GM12801 (cell line): ENCODE measurements around the gene ACSL5.

Experiments used
- TF ChIP-seq, protein P1 (sequence below): IDR thresholded peaks from one replicate; pipeline ENCODE4 v1.5.1; 2011; ENCODE audit warnings: control low read depth; ENCODE audit not compliant: insufficient read length; ENCODE audit errors: extremely low read depth

Gene ACSL5

DNA sequence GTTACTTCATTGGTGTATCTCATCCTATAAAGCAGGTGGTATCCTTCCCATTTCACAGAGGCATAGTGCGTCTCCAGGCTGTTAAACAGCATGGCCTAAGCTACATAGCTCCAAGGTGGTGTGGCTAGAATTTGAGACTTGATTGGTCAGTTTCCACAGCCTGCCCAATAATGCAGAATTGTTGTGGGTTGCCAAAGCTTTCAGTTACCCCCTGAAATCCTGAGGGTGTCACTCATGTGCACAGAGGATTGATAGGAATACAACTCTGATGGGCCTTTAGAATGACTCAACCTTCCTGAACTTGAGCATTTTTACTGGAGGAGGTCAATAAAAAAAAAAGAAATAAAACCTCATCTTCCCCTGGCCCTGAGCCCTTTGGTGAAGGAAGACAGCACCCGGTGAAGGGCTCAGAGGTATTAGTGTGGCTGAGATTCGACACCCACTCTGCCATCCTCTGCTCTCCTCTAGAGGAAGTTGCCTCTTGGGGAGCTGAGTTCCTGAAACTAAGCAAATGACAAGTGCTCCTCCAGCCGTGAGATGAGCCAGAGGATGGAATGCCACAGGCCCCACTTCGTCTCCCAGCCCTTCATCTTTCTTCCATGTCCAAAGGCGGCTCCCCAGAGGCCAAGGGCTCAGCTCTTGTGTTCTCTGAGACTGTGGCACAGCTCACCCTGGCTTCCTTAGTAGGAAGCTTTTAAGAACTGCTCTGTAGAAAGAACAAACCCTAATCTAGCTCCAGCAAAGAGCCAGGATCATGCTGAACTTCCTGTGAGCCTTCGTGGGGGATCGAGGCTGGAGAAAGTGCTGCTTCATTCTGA lies 1.0 kb downstream of the ACSL5 start:
- TF ChIP-seq, protein P1, sequence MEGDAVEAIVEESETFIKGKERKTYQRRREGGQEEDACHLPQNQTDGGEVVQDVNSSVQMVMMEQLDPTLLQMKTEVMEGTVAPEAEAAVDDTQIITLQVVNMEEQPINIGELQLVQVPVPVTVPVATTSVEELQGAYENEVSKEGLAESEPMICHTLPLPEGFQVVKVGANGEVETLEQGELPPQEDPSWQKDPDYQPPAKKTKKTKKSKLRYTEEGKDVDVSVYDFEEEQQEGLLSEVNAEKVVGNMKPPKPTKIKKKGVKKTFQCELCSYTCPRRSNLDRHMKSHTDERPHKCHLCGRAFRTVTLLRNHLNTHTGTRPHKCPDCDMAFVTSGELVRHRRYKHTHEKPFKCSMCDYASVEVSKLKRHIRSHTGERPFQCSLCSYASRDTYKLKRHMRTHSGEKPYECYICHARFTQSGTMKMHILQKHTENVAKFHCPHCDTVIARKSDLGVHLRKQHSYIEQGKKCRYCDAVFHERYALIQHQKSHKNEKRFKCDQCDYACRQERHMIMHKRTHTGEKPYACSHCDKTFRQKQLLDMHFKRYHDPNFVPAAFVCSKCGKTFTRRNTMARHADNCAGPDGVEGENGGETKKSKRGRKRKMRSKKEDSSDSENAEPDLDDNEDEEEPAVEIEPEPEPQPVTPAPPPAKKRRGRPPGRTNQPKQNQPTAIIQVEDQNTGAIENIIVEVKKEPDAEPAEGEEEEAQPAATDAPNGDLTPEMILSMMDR, result no peak

DNA sequence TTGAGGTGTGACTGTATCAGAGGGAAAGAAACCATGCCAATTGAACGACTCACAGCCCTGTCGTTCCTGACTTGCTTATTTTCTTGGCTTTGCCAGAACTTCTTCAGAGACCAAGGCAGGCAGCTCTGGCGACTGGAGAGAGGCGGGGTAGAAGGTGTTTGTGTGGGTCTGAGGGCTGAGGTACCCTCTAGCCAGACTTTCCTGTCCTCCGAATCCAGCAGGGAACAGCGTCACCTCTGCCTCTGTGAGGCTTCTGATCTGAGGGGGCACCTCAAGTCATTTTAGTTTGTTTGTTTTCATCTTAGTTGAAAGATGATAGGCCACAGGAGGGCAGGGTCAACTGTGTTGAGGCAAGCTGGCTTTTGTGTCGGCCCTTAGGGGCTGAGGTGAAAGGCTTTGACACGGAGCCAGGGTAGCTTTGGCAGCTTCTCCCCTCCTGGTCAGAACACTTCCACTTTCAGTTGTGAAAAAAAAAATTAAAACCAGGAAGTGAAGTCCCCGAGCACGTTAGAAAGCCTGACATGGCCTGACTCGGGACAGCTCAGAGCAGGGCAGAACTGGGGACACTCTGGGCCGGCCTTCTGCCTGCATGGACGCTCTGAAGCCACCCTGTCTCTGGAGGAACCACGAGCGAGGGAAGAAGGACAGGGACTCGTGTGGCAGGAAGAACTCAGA lies 1.9 kb downstream of the ACSL5 start:
- TF ChIP-seq, protein P1, result no peak

DNA sequence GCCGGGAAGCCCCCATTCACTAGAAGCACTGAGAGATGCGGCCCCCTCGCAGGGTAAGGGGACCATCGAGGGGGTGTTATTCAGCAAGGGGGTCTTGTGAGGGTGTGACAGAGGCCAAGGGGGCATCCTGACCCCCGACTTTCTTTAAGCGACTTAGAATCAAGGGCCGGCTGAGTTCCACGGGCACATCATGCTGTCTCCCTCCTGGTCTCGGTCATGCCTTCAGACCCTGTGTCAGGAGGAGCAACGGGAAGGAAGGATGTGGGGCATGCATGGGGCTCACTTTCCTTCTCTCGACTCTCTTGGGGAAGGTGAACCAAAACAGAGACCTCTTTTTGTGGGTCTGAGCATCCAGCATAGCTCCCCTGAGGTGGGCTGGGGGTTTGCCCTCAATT lies 2.5 kb downstream of the ACSL5 start:
- TF ChIP-seq, protein P1, result no peak

DNA sequence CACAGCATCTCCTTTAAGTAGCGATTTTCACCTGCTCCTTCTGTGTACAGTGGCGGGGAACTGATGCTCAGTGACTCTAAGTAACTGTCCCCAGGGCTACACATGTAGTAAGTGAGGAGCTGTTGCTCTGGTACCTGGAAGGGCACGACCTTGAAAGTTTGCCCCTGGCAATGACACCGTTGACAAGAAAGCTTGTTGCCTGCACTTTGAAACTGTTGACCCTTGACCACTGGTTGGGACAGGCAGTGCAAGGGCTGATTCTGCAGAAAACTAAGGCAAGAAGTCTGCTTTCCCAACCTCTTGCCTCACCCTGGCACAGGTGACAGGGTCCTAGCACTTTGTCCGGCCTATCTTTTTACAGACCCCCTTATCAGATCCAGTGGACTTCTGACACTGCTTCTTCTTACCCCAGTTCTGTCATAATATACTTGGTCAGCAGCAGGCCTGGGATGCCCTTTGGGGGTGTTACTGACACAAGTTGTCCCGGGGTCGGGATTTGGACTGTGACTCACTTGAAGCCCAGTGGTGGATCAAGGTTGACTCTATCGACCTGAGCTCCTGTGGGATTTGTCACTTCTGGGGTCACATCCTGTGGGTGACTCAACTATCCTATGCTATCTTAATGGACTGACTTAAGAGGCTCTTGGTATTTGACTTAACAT lies 5.8 kb downstream of the ACSL5 start:
- TF ChIP-seq, protein P1, result no peak

DNA sequence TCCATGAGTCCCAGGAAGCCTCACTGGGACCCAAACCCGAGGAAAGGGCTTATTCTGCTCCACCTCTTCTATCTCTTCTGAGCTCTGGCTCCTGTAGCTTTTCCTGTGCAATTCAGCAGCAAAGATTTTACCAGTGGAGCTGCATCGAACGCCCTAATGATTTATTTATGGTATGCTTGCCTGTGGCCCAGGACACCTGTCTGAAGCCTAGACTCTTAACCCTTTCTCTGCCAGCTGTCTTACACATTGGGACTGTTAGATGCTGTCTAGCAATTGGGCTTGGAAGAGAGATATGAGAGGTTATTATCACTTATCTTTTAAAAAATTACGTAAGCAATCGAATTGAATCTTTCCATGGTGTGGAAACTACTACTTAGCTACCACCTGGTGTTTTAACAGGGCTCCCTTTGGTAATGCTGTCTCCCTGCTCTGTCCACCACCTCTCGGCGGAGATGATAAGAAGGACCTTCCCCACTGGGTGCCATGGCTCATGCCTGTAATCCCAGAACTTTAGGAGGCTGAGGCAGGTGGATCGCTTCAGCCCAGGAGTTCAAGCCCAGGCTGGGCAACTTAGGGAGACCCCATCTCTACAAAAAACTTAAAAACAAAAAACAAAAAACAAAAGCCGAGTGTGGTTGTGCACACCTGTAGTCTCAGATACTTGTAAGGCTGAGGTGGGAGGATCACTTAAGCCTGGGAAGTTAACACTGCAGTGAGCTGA lies 8.8 kb downstream of the ACSL5 start:
- TF ChIP-seq, protein P1, result no peak

- TF ChIP-seq, protein P1, result no peak
Measured at GRCh38 chr10:112383325-112383724, 9.4 kb downstream of the ACSL5 start.

DNA sequence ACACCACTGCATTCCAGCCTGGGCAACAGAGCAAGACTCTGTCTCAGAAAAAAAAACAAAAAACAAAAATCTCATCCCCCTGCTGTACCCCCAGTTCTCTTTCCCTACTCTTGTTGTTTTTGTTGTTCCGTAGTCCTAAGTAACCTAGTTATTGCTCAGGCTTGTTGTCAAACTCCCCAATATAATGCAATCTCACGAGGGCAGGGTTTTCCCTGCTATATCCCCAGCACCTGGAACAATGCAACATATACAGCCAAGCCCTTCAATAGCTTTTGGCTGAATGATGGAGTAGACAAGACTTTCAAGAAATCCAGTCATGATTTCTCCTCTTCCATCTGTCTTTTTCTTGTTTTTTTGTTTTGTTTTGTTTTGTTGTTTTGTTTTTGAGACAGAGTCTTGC lies 10.2 kb downstream of the ACSL5 start:
- TF ChIP-seq, protein P1, result no peak
